ENCODE data around the gene ZKSCAN4.

DNA sequence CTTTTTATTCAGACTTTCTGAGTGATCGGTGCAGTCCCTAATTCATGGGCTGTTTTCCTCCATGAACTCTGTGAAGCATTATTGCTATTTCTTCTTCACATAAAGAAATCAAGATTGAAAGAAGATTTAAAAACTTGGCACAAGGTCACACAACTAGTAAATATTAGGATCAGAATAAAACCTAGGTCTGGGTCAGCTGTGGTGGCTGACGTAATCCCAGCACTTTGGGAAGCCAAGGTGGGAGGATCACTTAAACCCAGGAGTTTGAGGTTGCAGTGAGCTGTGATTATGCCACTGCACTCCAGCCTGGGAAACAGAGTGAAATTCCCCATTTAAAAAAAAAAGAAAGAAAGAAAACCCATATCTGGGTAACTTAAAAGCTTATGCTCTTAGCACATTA, 25.6 kb downstream of the ZKSCAN4 start:
- TF ChIP-seq, protein P1, sequence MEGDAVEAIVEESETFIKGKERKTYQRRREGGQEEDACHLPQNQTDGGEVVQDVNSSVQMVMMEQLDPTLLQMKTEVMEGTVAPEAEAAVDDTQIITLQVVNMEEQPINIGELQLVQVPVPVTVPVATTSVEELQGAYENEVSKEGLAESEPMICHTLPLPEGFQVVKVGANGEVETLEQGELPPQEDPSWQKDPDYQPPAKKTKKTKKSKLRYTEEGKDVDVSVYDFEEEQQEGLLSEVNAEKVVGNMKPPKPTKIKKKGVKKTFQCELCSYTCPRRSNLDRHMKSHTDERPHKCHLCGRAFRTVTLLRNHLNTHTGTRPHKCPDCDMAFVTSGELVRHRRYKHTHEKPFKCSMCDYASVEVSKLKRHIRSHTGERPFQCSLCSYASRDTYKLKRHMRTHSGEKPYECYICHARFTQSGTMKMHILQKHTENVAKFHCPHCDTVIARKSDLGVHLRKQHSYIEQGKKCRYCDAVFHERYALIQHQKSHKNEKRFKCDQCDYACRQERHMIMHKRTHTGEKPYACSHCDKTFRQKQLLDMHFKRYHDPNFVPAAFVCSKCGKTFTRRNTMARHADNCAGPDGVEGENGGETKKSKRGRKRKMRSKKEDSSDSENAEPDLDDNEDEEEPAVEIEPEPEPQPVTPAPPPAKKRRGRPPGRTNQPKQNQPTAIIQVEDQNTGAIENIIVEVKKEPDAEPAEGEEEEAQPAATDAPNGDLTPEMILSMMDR (conservative IDR thresholded peaks at IDR 0.05 in 1 of 2, IDR thresholded peaks at IDR 0.05 in 1 of 2; ENCODE audit: extremely low read depth in 1 of 2, insufficient read depth in 1 of 2, low read depth in 1 of 2, low read length in 2 of 2): no peak
- no peak for TF ChIP-seq EZH2 (IDR thresholded peaks at IDR 0.05; ENCODE audit: borderline replicate concordance, low read length)

Measured in mammary epithelial cell (primary cell).